GM12872 (cell line): ENCODE data around the gene MALT1.

Experiments
- CTCF ChIP-seq: IDR thresholded peaks from 3 replicates; pipeline ENCODE4 v1.5.1; 2011; ENCODE audit warnings: low read depth, mild to moderate bottlenecking, low read length, moderate library complexity; ENCODE audit not compliant: insufficient read depth

MALT1 gene

GRCh38 chr18:58695772-58696171 lies 24.5 kb downstream of the MALT1 start:
- TF ChIP-seq CTCF = no peak

GRCh38 chr18:58697146-58697545 lies 25.9 kb downstream of the MALT1 start:
- no peak for TF ChIP-seq CTCF

GRCh38 chr18:58698701-58699193 lies 27.5 kb downstream of the MALT1 start:
- no peak for TF ChIP-seq CTCF

- no peak for TF ChIP-seq CTCF
Measured at GRCh38 chr18:58699551-58699950, 28.3 kb downstream of the MALT1 start.

- no peak for TF ChIP-seq CTCF
Measured at GRCh38 chr18:58700209-58700608, 28.9 kb downstream of the MALT1 start.

GRCh38 chr18:58712930-58713329 lies 41.7 kb downstream of the MALT1 start:
- no peak for TF ChIP-seq CTCF

GRCh38 chr18:58714259-58714658 lies 43.0 kb downstream of the MALT1 start:
- no peak for TF ChIP-seq CTCF

GRCh38 chr18:58714821-58715220 lies 43.6 kb downstream of the MALT1 start:
- no peak for TF ChIP-seq CTCF
